K562 (cell line): ENCODE data around the gene MOSPD2. TPM values are rescaled to one million over a fixed set of nuclear protein-coding genes. Genes with fewer than 3 reads are reported as not detected.

ENCODE experiments used
- ATAC-seq: fragments of 200-7000 bp; cut with Tn5 transposase; 3 replicates; pipeline ENCODE4 v1.9.1; 2020; ENCODE audit warnings: moderate library complexity
- BruUV-seq: library from RNA; stranded (reverse); fragments of 400-500 nt; replicated peaks from 2 replicates; lab custom pipeline; 2021; lab: Mats Ljungman, UMichigan
- CTCF ChIA-PET: fragments of 300-600 bp; formaldehyde crosslinking; extraction: SDS; loops from one replicate; lab custom pipeline; 2021; ENCODE audit warnings: low intra/inter-chr PET ratio; lab: Yijun Ruan, JAX
- POLR2A ChIA-PET: fragments of 300-600, 350-650 bp; sonication (Branson Sonifier 250); formaldehyde crosslinking; extraction: SDS; loops from one replicate; lab custom pipeline; 2021; ENCODE audit warnings: antibody characterized with exemption, inconsistent platforms; lab: Yijun Ruan, JAX
- DNase-seq, 4 experiments: peaks; one replicate each; pipeline versions ENCODE4 v3.0.0 to v3.0.0-alpha.2; 2011 to 2018; ENCODE audit warnings: low spot score in 3 of 4, mixed read lengths in 3 of 4; ENCODE audit errors: extremely low read depth in 1 of 4
- FAIRE-seq: peaks from 2 replicates; lab custom pipeline; 2011; peaks lifted over from hg19 to GRCh38; lab: Jason Lieb, UNC
- H2AFZ ChIP-seq: 2 replicates; pipeline ENCODE4 v1.6.0; 2011; ENCODE audit warnings: low read depth, low read length, control low read depth, inconsistent platforms
- H3K27ac ChIP-seq: fragments of 200-600 bp; 3 replicates; pipeline ENCODE4 v1.8.0; 2011; ENCODE audit warnings: low read depth, mild to moderate bottlenecking, control low read depth, inconsistent platforms, low read length, moderate library complexity, mixed read lengths; ENCODE audit errors: extremely low read depth
- H3K27me3 ChIP-seq, 2 experiments: fragments of 300-600 bp in 1 of 2; 2 replicates in 1 of 2; 3 replicates in 1 of 2; pipeline versions ENCODE4 v1.6.0 to v1.8.0; 2011; ENCODE audit warnings: inconsistent platforms in 2 of 2, low read length in 2 of 2, mild to moderate bottlenecking in 1 of 2, mixed read lengths in 1 of 2, moderate library complexity in 1 of 2; ENCODE audit not compliant: control insufficient read depth in 2 of 2, insufficient read depth in 2 of 2
- H3K36me3 ChIP-seq: fragments of 300-600 bp; 3 replicates; pipeline ENCODE4 v1.8.0; 2011; ENCODE audit warnings: mild to moderate bottlenecking, low read length, inconsistent platforms; ENCODE audit not compliant: control insufficient read depth, insufficient read depth
- H3K4me1 ChIP-seq, 2 experiments: fragments of 200-600 bp in 1 of 2; replicated peaks in 1 of 2; 2 replicates in 1 of 2; 3 replicates in 1 of 2; pipeline versions ENCODE4 v1.5.1 to v1.8.0; 2011; ENCODE audit warnings: inconsistent platforms in 2 of 2, low read length in 2 of 2, mild to moderate bottlenecking in 1 of 2, mixed read lengths in 1 of 2, moderate library complexity in 1 of 2; ENCODE audit not compliant: control insufficient read depth in 2 of 2, insufficient read depth in 2 of 2
- H3K4me2 ChIP-seq: 2 replicates; pipeline ENCODE4 v1.6.1; 2011; ENCODE audit warnings: low read length, control low read depth, inconsistent platforms, mixed read lengths; ENCODE audit not compliant: insufficient read depth
- H3K4me3 ChIP-seq: fragments of 200-600 bp; sonication (generic), shearing (Covaris generic); 2 replicates; pipeline ENCODE4 v1.5.1; 2016; ENCODE audit warnings: control low read depth, inconsistent platforms
- H3K79me2 ChIP-seq: fragments of 200-600 bp; 3 replicates; pipeline ENCODE4 v1.8.0; 2011; ENCODE audit warnings: low read length, inconsistent platforms; ENCODE audit not compliant: control insufficient read depth, insufficient read depth
- H3K9ac ChIP-seq, 2 experiments: 2 replicates each; pipeline versions ENCODE4 v1.6.0 to v1.6.1; 2011; ENCODE audit warnings: low read depth in 2 of 2, low read length in 2 of 2, control low read depth in 1 of 2, inconsistent platforms in 1 of 2, mild to moderate bottlenecking in 1 of 2, mixed read lengths in 1 of 2; ENCODE audit not compliant: insufficient read depth in 1 of 2
- H3K9me1 ChIP-seq: one replicate; pipeline ENCODE4 v1.6.0; 2011; ENCODE audit warnings: inconsistent platforms, mild to moderate bottlenecking, low read length, moderate library complexity; ENCODE audit not compliant: control insufficient read depth, insufficient read depth
- H3K9me3 ChIP-seq: replicated peaks from 2 replicates; pipeline ENCODE4 v1.5.1; 2011; ENCODE audit warnings: low read depth, low read length, inconsistent platforms; ENCODE audit not compliant: control insufficient read depth, insufficient read depth
- H4K20me1 ChIP-seq: replicated peaks from 2 replicates; pipeline ENCODE4 v1.6.1; 2011; ENCODE audit warnings: low read length, inconsistent platforms, mixed read lengths; ENCODE audit not compliant: control insufficient read depth, insufficient read depth
- ARID1B ChIP-seq: fragments of 450-650 bp; IDR thresholded peaks from 2 replicates; pipeline ENCODE4 v1.6.1; 2016; ENCODE audit warnings: antibody characterized with exemption, mild to moderate bottlenecking, inconsistent platforms
- CTBP1 ChIP-seq: fragments of 450-650 bp; IDR thresholded peaks from 2 replicates; pipeline ENCODE4 v1.6.1; 2016; ENCODE audit warnings: borderline replicate concordance
- DPF2 ChIP-seq: fragments of 450-650 bp; IDR thresholded peaks from 2 replicates; pipeline ENCODE4 v1.6.1; 2016
- EGR1 ChIP-seq: fragments of 450-650 bp; conservative IDR thresholded peaks from 2 replicates; pipeline ENCODE4 v1.6.1; 2017; ENCODE audit warnings: mild to moderate bottlenecking
- EHMT2 ChIP-seq: fragments of 450-650 bp; IDR thresholded peaks from 2 replicates; pipeline ENCODE4 v1.6.1; 2018; ENCODE audit warnings: antibody characterized with exemption
- FOSL1 ChIP-seq: fragments of 200-800 bp; sonication (Bioruptor generic); conservative IDR thresholded peaks from 2 replicates; pipeline ENCODE4 v1.6.1; 2016; ENCODE audit warnings: missing genetic modification characterization, missing compliant biosample characterization
- JUN ChIP-seq, 2 experiments: sonication (generic) in 1 of 2; formaldehyde crosslinking in 1 of 2; IDR thresholded peaks; 2 replicates each; pipeline versions ENCODE4 v1.6.1 to v1.8.0; 2012 to 2022; ENCODE audit warnings: borderline replicate concordance in 2 of 2, mild to moderate bottlenecking in 2 of 2, improper control_type of control experiment in 1 of 2, low read depth in 1 of 2, low read length in 1 of 2, missing genetic modification reagents in 1 of 2
- JUNB ChIP-seq: fragments of 450-650 bp; formaldehyde crosslinking; conservative IDR thresholded peaks from 2 replicates; pipeline ENCODE4 v1.4.0; 2020; ENCODE audit warnings: mild to moderate bottlenecking
- JUND ChIP-seq, 2 experiments: IDR thresholded peaks; 2 replicates in 1 of 2; 3 replicates in 1 of 2; pipeline ENCODE4 v1.6.1; 2011; ENCODE audit warnings: borderline replicate concordance in 2 of 2, low read depth in 2 of 2, low read length in 2 of 2, improper control_type of control experiment in 1 of 2, missing biosample characterization in 1 of 2, missing genetic modification characterization in 1 of 2, missing genetic modification reagents in 1 of 2
- L3MBTL2 ChIP-seq: fragments of 450-650 bp; IDR thresholded peaks from 2 replicates; pipeline ENCODE4 v1.6.1; 2016; ENCODE audit warnings: mild to moderate bottlenecking, moderate library complexity
- NRF1 ChIP-seq, 2 experiments: fragments of 450-650 bp; IDR thresholded peaks in 1 of 2; conservative IDR thresholded peaks in 1 of 2; 2 replicates each; pipeline ENCODE4 v1.6.1; 2014; ENCODE audit warnings: mild to moderate bottlenecking in 2 of 2
- SMAD4 ChIP-seq: fragments of 250-450 bp; sonication (Bioruptor Pico); conservative IDR thresholded peaks from 2 replicates; pipeline ENCODE4 v1.8.0; 2021; ENCODE audit warnings: inconsistent platforms, mild to moderate bottlenecking, moderate library complexity
- SMARCA4 ChIP-seq: fragments of 450-650 bp; IDR thresholded peaks from 2 replicates; pipeline ENCODE4 v1.6.1; 2016
- SMARCE1 ChIP-seq: fragments of 450-650 bp; IDR thresholded peaks from 2 replicates; pipeline ENCODE4 v1.7.1; 2016; ENCODE audit warnings: mild to moderate bottlenecking
- XRCC5 ChIP-seq: fragments of 200-400 bp; formaldehyde crosslinking; IDR thresholded peaks from 2 replicates; pipeline ENCODE4 v1.6.1; 2017; ENCODE audit warnings: low read depth, mild to moderate bottlenecking, low read length
- ZBTB7A ChIP-seq: IDR thresholded peaks from 2 replicates; pipeline ENCODE4 v1.6.1; 2011; ENCODE audit warnings: low read depth, mild to moderate bottlenecking, low read length, moderate library complexity, borderline replicate concordance; ENCODE audit not compliant: control insufficient read depth
- ZNF445 ChIP-seq: fragments of 250-450 bp; sonication (Bioruptor Pico); IDR thresholded peaks from 2 replicates; pipeline ENCODE4 v1.4.0; 2020; ENCODE audit warnings: low read depth, mild to moderate bottlenecking, moderate library complexity
- WGBS: fragments of 100-300 bp; shearing (Covaris generic); methylation state at CpG from one replicate; pipeline ENCODE4 v1.1.6; 2016; ENCODE audit warnings: low coverage, mixed read lengths; ENCODE audit not compliant: insufficient coverage; ENCODE audit errors: missing lambda C conversion rate; 5-methylcytosine and 5-hydroxymethylcytosine counted together
- in situ Hi-C: fragments of 300-500 bp; cut with MboI; formaldehyde crosslinking; loops from 4 replicates; pipeline ENCODE4 v1.15.0; 2018; ENCODE audit warnings: inconsistent platforms, mixed read lengths
- intact Hi-C: fragments of 100-400 bp; cut with micrococcal nuclease; formaldehyde crosslinking; loops from 2 replicates; pipeline ENCODE4 v1.14.2; 2022
- polyA plus RNA-seq, 8 experiments: library from polyadenylated mRNA; depleted of rRNA in 4 of 8; stranded (reverse) in 5 of 8; unstranded in 3 of 8; fragments of >200 nt; fragmentation: Nextera tagmentation in 2 of 8; fragmentation: Illumina TruSeq in 1 of 8; extraction: Ambion mirVana in 2 of 8; extraction: Trizol in 1 of 8; gene quantifications; 2 replicates each; pipeline versions ENCODE4 v1.2.1 to v1.2.3, GENCODE V29; 2011 to 2014; ENCODE audit warnings: inconsistent platforms in 1 of 8, missing spikeins in 1 of 8
- total RNA-seq, 7 experiments: library from RNA; depleted of rRNA in 6 of 7; stranded (reverse); fragments of >200 nt in 6 of 7; fragmentation: Illumina TruSeq in 2 of 7; extraction: Trizol in 2 of 7; gene quantifications; 2 replicates each; pipeline versions ENCODE4 v1.2.1 to v1.2.3, GENCODE V29; 2011 to 2021; ENCODE audit warnings: low replicate concordance in 1 of 7
- TF ChIP-seq, protein P1 (sequence below): fragments of 450-650 bp; IDR thresholded peaks from 2 replicates; pipeline ENCODE4 v1.6.1; 2016; ENCODE audit warnings: antibody characterized with exemption
- TF ChIP-seq, protein P2 (sequence below): fragments of 250-450 bp; sonication (Bioruptor Pico); IDR thresholded peaks from 2 replicates; pipeline ENCODE4 v1.8.0; 2022; ENCODE audit warnings: moderate library complexity, mild to moderate bottlenecking, inconsistent platforms
- TF ChIP-seq, protein P3 (sequence below): sonication (generic); formaldehyde crosslinking; IDR thresholded peaks from 2 replicates; pipeline ENCODE4 v1.8.0; 2022; ENCODE audit warnings: mild to moderate bottlenecking, missing genetic modification reagents

The MOSPD2 gene
- total and polyA plus RNA-seq, 9 of the 15 experiments (the other 6 are each of a cell fraction or from before 2014, with no cell fraction given), result 3.9 to 12.2 (median 9.2) TPM

DNA sequence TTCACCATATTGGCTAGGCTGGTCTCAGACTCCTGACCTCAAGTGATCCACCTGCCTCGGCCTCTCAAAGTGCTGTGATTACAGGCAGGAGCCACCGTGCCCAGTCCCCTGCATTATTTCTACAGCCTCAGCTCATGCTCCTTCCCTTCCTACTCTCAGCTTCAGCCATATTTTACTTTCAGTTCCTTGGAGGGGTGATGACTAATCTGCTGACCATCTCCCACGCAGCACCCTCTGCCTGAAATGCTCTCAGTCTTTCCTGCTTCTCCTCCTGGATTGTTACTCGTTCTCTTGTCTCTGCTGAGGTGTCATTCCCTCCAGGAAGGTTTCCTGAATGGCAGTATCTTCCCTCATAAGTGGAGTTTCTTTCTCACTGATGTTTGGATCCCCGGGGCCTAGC, 63.3 kb downstream of the MOSPD2 start:
- DNase-seq, result peak; percentile 9 to 19 (median 12)
- BruUV-seq, result no TSS peak
- Histone ChIP-seq H3K9me3 (no peaks in the 10 kb centered on the region), H3K9ac (no peak overlapping the region), H3K9me1 (no peaks in the 10 kb centered on the region), H3K4me3 (no peak overlapping the region), H3K36me3 (no peaks in the 10 kb centered on the region), H3K79me2 (no peaks in the 10 kb centered on the region), H2AFZ (peak overlapping the region; percentile 77; the same call in 1 of the 2 replicates), H4K20me1 (no peaks in the 10 kb centered on the region), H3K4me2 (peak overlapping the region; percentile 58), H3K27ac (no peak overlapping the region), H3K4me1 (no peaks in the 10 kb centered on the region), H3K27me3 (no peaks in the 10 kb centered on the region)
- intact Hi-C loops (no loop called here), in situ Hi-C loops (no loop called here)
- no peak for FAIRE-seq
- ATAC-seq, result peak; percentile 74
- ChIA-PET CTCF (no interaction called here), POLR2A (interaction anchor here (0.5 kb wide), 1 partner anchor 1268 kb away, joined by 3 read pairs; no protein-coding TSS in a partner anchor)
- WGBS, result 0% methylated on average over 5 of the region's 5 CpGs
- TF ChIP-seq, protein P1, sequence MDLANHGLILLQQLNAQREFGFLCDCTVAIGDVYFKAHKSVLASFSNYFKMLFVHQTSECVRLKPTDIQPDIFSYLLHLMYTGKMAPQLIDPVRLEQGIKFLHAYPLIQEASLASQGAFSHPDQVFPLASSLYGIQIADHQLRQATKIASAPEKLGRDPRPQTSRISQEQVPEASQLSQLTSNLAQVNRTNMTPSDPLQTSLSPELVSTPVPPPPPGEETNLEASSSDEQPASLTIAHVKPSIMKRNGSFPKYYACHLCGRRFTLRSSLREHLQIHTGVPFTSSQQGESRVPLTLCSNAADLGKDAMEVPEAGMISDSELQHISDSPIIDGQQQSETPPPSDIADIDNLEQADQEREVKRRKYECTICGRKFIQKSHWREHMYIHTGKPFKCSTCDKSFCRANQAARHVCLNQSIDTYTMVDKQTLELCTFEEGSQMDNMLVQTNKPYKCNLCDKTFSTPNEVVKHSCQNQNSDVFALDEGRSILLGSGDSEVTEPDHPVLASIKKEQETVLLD, result no peak
- TF ChIP-seq, protein P2, sequence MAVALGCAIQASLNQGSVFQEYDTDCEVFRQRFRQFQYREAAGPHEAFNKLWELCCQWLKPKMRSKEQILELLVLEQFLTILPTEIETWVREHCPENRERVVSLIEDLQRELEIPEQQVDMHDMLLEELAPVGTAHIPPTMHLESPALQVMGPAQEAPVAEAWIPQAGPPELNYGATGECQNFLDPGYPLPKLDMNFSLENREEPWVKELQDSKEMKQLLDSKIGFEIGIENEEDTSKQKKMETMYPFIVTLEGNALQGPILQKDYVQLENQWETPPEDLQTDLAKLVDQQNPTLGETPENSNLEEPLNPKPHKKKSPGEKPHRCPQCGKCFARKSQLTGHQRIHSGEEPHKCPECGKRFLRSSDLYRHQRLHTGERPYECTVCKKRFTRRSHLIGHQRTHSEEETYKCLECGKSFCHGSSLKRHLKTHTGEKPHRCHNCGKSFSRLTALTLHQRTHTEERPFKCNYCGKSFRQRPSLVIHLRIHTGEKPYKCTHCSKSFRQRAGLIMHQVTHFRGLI, result no peak
- TF ChIP-seq SMARCE1 (peak; percentile 65; the same call in 1 of the 2 replicates), JUNB (CRISPR knock-in tag) (0 out of 2 replicates have a peak, but pooled peaks have one; percentile 22), EHMT2 (peak; percentile 59), ARID1B (peak; percentile 46), ZBTB7A (no peak), DPF2 (peak; percentile 23; the same call in 1 of the 2 replicates), FOSL1 (tag) (peak; percentile 76), JUN (IDR thresholded peaks at IDR 0.05; ENCODE audit: borderline replicate concordance, low read depth, low read length) (peak; percentile 49; the same call in 1 of the 2 replicates), JUN (CRISPR knock-in tag; IDR thresholded peaks at IDR 0.05; ENCODE audit: borderline replicate concordance) (no peak), ZNF445 (no peak), L3MBTL2 (no peak), CTBP1 (0 out of 2 replicates have a peak, but pooled peaks have one; percentile 13), EGR1 (peak; percentile 39; the same call in 1 of the 2 replicates), XRCC5 (no peak), SMAD4 (CRISPR knock-in tag) (no peak), JUND (IDR thresholded peaks at IDR 0.05; ENCODE audit: borderline replicate concordance, low read depth, low read length) (peak; percentile 85), JUND (tag; IDR thresholded peaks at IDR 0.05; ENCODE audit: borderline replicate concordance, low read depth, low read length) (peak; percentile 86; the same call in 2 of the 3 replicates), NRF1 (conservative IDR thresholded peaks at IDR 0.05 in 1 of 2, IDR thresholded peaks at IDR 0.05 in 1 of 2) (peak in 1 of 2 experiments; percentile 19; a peak in 1 of 4 replicates), SMARCA4 (peak; percentile 67)
- TF ChIP-seq, protein P3, sequence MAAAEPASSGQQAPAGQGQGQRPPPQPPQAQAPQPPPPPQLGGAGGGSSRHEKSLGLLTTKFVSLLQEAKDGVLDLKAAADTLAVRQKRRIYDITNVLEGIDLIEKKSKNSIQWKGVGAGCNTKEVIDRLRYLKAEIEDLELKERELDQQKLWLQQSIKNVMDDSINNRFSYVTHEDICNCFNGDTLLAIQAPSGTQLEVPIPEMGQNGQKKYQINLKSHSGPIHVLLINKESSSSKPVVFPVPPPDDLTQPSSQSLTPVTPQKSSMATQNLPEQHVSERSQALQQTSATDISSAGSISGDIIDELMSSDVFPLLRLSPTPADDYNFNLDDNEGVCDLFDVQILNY (CRISPR knock-in tag), result no peak
